ENCODE results near the gene FECH.

- TF ChIP-seq CTCF (conservative IDR thresholded peaks at IDR 0.05; ENCODE audit: low read depth, low read length), result no peak
- no peak for TF ChIP-seq NFE2L2 (IDR thresholded peaks at IDR 0.05; ENCODE audit: low read depth, low read length)
- no peak for TF ChIP-seq POLR2A (IDR thresholded peaks at IDR 0.05; ENCODE audit: low read depth, low read length)
- TF ChIP-seq MXI1 (IDR thresholded peaks at IDR 0.05; ENCODE audit: borderline replicate concordance, low read depth, low read length), result no peak
- no peak for TF ChIP-seq RCOR1 (IDR thresholded peaks at IDR 0.05; ENCODE audit: insufficient replicate concordance, low read length)
- TF ChIP-seq RAD21 (IDR thresholded peaks at IDR 0.05; ENCODE audit: low read length), result no peak
- no peak for TF ChIP-seq MAFK (IDR thresholded peaks at IDR 0.05; ENCODE audit: low read depth, low read length)
- TF ChIP-seq FOS (IDR thresholded peaks at IDR 0.05; ENCODE audit: low read depth, low read length), result no peak
- TF ChIP-seq BHLHE40 (IDR thresholded peaks at IDR 0.05; ENCODE audit: low read depth, low read length), result no peak
- TF ChIP-seq MAZ (IDR thresholded peaks at IDR 0.05; ENCODE audit: borderline replicate concordance, low read depth, low read length), result no peak
- no peak for TF ChIP-seq CHD1 (IDR thresholded peaks at IDR 0.05; ENCODE audit: low read depth, low read length)
- no peak for TF ChIP-seq CEBPB (IDR thresholded peaks at IDR 0.05; ENCODE audit: low read depth, low read length)
- TF ChIP-seq ELK1 (IDR thresholded peaks at IDR 0.05; ENCODE audit: borderline replicate concordance, low read depth, low read length), result no peak
These were observed 48.7 kb upstream of the FECH start for GRCh38 chr18:57635003-57635822.
